H1 (cell line): ENCODE measurements around the gene MREG. TPM values are rescaled to one million over a fixed set of nuclear protein-coding genes. Genes with fewer than 3 reads are reported as not detected.

ENCODE experiments used
- EP300 ChIP-seq, 2 experiments: IDR thresholded peaks; 1 replicate in 1 of 2; 2 replicates in 1 of 2; pipeline ENCODE4 v1.6.1; 2011 to 2012; ENCODE audit warnings: low read depth in 2 of 2, low read length in 2 of 2, mild to moderate bottlenecking in 2 of 2, borderline replicate concordance in 1 of 2, inconsistent platforms in 1 of 2, moderate library complexity in 1 of 2
- GABPA ChIP-seq: IDR thresholded peaks from 2 replicates; pipeline ENCODE4 v1.6.1; 2011; ENCODE audit warnings: mild to moderate bottlenecking, low read length, moderate library complexity, borderline replicate concordance; ENCODE audit not compliant: insufficient read depth
- KDM4A ChIP-seq: IDR thresholded peaks from one replicate; pipeline ENCODE4 v1.7.1; 2012; ENCODE audit warnings: low read depth, mild to moderate bottlenecking, moderate library complexity, low read length, inconsistent platforms; ENCODE audit not compliant: severe bottlenecking
- RNF2 ChIP-seq: fragments of 200-900, 300-1000 bp; sonication (generic); IDR thresholded peaks from 2 replicates; pipeline ENCODE4 v1.7.1; 2016; ENCODE audit warnings: borderline replicate concordance, low read depth, mild to moderate bottlenecking, antibody characterized with exemption, low read length; ENCODE audit not compliant: poor library complexity, severe bottlenecking; ENCODE audit errors: missing control alignments
- SAP30 ChIP-seq: fragments of 300-600 bp; sonication (generic); IDR thresholded peaks from 2 replicates; pipeline ENCODE4 v1.7.1; 2012; ENCODE audit warnings: low read length, moderate library complexity, mild to moderate bottlenecking, inconsistent platforms; ENCODE audit not compliant: insufficient read depth, insufficient replicate concordance
- SIN3A ChIP-seq, 2 experiments: IDR thresholded peaks in 1 of 2; conservative IDR thresholded peaks in 1 of 2; 2 replicates each; pipeline ENCODE4 v1.6.1; 2011 to 2012; ENCODE audit warnings: low read length in 2 of 2, improper control_type of control experiment in 1 of 2, low read depth in 1 of 2, mild to moderate bottlenecking in 1 of 2
- TAF1 ChIP-seq: IDR thresholded peaks from 2 replicates; pipeline ENCODE4 v1.6.1; 2011; ENCODE audit warnings: mild to moderate bottlenecking, low read depth, low read length
- polyA plus RNA-seq, 7 experiments: library from polyadenylated mRNA; depleted of rRNA in 3 of 7; stranded (reverse) in 5 of 7; unstranded in 2 of 7; fragments of >200 nt in 5 of 7; fragments of 200-250 nt in 2 of 7; gene quantifications; 1 replicate in 5 of 7; 2 replicates in 1 of 7; 4 replicates in 1 of 7; pipeline versions ENCODE4 v1.2.1 to v1.2.3, GENCODE V29; 2011 to 2013; ENCODE audit warnings: missing spikeins in 2 of 7, mixed read lengths in 2 of 7
- total RNA-seq: library from RNA; stranded (reverse); fragmentation: NEBNext Ultra II Directional; extraction: Animal tissue kit (Norgen Biotek cat#: 25700); gene quantifications from 2 replicates; pipeline ENCODE4 v1.2.1, GENCODE V29; 2021
- TF ChIP-seq, protein P1 (sequence below): fragments of 300-600 bp; sonication (generic); IDR thresholded peaks from 2 replicates; pipeline ENCODE4 v1.7.1; 2012; ENCODE audit warnings: low read length, moderate library complexity, mild to moderate bottlenecking, inconsistent platforms; ENCODE audit not compliant: insufficient replicate concordance

MREG gene
- total and polyA plus RNA-seq, 2 of the 8 experiments (the other 6 are each of a cell fraction or from before 2014, with no cell fraction given), result 7.5 to 31.9 TPM

DNA sequence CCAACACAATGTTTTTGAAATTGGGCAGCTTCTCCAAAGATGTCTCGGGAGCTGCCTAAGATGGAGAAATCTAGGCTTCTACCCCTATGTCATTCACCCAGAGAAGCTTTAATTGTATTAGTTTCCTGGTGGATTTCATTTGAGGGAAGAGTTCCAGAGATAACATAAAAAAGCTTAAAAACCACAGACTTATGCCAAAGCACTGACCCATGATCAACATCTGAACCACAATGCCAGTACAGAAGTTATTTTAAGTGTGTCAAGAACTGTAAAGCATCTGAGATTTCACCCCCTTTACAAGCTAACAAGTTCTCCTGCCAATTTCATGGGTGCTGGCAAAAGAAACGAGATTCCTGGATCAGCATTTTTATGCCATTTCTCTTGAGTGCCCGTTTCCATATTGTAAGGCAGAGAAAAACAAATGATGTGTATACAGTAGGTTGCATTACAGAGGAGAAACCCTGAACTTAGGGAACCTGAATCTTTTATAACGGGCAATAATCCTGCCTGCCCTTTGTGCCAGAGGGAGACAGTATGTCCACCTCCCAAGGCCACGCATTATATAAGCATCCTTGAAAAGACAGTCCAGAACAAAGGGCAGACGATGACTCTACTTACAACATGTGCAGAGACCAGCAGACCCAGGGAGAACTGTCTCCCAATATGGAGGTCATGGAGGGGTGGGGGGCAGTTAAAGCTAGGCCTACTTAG lies 44.1 kb downstream of the MREG start (continued):
- TF ChIP-seq, protein P1, sequence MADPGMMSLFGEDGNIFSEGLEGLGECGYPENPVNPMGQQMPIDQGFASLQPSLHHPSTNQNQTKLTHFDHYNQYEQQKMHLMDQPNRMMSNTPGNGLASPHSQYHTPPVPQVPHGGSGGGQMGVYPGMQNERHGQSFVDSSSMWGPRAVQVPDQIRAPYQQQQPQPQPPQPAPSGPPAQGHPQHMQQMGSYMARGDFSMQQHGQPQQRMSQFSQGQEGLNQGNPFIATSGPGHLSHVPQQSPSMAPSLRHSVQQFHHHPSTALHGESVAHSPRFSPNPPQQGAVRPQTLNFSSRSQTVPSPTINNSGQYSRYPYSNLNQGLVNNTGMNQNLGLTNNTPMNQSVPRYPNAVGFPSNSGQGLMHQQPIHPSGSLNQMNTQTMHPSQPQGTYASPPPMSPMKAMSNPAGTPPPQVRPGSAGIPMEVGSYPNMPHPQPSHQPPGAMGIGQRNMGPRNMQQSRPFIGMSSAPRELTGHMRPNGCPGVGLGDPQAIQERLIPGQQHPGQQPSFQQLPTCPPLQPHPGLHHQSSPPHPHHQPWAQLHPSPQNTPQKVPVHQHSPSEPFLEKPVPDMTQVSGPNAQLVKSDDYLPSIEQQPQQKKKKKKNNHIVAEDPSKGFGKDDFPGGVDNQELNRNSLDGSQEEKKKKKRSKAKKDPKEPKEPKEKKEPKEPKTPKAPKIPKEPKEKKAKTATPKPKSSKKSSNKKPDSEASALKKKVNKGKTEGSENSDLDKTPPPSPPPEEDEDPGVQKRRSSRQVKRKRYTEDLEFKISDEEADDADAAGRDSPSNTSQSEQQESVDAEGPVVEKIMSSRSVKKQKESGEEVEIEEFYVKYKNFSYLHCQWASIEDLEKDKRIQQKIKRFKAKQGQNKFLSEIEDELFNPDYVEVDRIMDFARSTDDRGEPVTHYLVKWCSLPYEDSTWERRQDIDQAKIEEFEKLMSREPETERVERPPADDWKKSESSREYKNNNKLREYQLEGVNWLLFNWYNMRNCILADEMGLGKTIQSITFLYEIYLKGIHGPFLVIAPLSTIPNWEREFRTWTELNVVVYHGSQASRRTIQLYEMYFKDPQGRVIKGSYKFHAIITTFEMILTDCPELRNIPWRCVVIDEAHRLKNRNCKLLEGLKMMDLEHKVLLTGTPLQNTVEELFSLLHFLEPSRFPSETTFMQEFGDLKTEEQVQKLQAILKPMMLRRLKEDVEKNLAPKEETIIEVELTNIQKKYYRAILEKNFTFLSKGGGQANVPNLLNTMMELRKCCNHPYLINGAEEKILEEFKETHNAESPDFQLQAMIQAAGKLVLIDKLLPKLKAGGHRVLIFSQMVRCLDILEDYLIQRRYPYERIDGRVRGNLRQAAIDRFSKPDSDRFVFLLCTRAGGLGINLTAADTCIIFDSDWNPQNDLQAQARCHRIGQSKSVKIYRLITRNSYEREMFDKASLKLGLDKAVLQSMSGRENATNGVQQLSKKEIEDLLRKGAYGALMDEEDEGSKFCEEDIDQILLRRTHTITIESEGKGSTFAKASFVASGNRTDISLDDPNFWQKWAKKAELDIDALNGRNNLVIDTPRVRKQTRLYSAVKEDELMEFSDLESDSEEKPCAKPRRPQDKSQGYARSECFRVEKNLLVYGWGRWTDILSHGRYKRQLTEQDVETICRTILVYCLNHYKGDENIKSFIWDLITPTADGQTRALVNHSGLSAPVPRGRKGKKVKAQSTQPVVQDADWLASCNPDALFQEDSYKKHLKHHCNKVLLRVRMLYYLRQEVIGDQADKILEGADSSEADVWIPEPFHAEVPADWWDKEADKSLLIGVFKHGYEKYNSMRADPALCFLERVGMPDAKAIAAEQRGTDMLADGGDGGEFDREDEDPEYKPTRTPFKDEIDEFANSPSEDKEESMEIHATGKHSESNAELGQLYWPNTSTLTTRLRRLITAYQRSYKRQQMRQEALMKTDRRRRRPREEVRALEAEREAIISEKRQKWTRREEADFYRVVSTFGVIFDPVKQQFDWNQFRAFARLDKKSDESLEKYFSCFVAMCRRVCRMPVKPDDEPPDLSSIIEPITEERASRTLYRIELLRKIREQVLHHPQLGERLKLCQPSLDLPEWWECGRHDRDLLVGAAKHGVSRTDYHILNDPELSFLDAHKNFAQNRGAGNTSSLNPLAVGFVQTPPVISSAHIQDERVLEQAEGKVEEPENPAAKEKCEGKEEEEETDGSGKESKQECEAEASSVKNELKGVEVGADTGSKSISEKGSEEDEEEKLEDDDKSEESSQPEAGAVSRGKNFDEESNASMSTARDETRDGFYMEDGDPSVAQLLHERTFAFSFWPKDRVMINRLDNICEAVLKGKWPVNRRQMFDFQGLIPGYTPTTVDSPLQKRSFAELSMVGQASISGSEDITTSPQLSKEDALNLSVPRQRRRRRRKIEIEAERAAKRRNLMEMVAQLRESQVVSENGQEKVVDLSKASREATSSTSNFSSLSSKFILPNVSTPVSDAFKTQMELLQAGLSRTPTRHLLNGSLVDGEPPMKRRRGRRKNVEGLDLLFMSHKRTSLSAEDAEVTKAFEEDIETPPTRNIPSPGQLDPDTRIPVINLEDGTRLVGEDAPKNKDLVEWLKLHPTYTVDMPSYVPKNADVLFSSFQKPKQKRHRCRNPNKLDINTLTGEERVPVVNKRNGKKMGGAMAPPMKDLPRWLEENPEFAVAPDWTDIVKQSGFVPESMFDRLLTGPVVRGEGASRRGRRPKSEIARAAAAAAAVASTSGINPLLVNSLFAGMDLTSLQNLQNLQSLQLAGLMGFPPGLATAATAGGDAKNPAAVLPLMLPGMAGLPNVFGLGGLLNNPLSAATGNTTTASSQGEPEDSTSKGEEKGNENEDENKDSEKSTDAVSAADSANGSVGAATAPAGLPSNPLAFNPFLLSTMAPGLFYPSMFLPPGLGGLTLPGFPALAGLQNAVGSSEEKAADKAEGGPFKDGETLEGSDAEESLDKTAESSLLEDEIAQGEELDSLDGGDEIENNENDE, result no peak
- TF ChIP-seq RNF2 (no peak), EP300 (IDR thresholded peaks at IDR 0.05; ENCODE audit: borderline replicate concordance in 1 of 2, low read depth in 2 of 2, low read length in 2 of 2) (no peak), SAP30 (no peak), KDM4A (no peak), TAF1 (no peak), GABPA (no peak), SIN3A (conservative IDR thresholded peaks at IDR 0.05 in 1 of 2, IDR thresholded peaks at IDR 0.05 in 1 of 2; ENCODE audit: low read depth in 1 of 2, low read length in 2 of 2) (no peak)
